NCI-H2196 (cell line): ENCODE data around the gene DSG3.

Source experiments
- DNase-seq: peaks from one replicate; lab custom pipeline; 2025; ENCODE audit not compliant: unreplicated experiment; lab: John Stamatoyannopoulos, UW

The DSG3 gene

GRCh38 chr18:31429623-31430022, 17.9 kb upstream of the DSG3 start:
- no peak for DNase-seq

- no peak for DNase-seq
These were observed 17.5 kb upstream of the DSG3 start for GRCh38 chr18:31430072-31430471.

GRCh38 chr18:31430554-31430953, 17.0 kb upstream of the DSG3 start:
- DNase-seq, result no peak

GRCh38 chr18:31432316-31432715, 15.2 kb upstream of the DSG3 start:
- DNase-seq, result no peak

GRCh38 chr18:31436825-31437224, 10.7 kb upstream of the DSG3 start:
- DNase-seq, result no peak

GRCh38 chr18:31438402-31438801, 9.1 kb upstream of the DSG3 start:
- no peak for DNase-seq

- no peak for DNase-seq
These were observed 7.7 kb upstream of the DSG3 start for GRCh38 chr18:31439807-31440325.

GRCh38 chr18:31440787-31441186, 6.8 kb upstream of the DSG3 start:
- no peak for DNase-seq

- no peak for DNase-seq
These were observed 6.0 kb upstream of the DSG3 start for GRCh38 chr18:31441493-31441892.

- no peak for DNase-seq
These were observed 3.4 kb upstream of the DSG3 start for GRCh38 chr18:31444142-31444541.

- DNase-seq, result no peak
These were observed 1.6 kb upstream of the DSG3 start for GRCh38 chr18:31445908-31446307.

GRCh38 chr18:31446854-31447253, 687 bp upstream of the DSG3 start:
- DNase-seq, result no peak

GRCh38 chr18:31450409-31450808, 2.9 kb downstream of the DSG3 start:
- DNase-seq, result no peak

GRCh38 chr18:31451625-31452024, 4.1 kb downstream of the DSG3 start:
- no peak for DNase-seq

- DNase-seq, result no peak
These were observed 6.6 kb downstream of the DSG3 start for GRCh38 chr18:31454066-31454708.

- DNase-seq, result no peak
These were observed 22.1 kb downstream of the DSG3 start for GRCh38 chr18:31469629-31470028.

GRCh38 chr18:31478688-31479087, 31.1 kb downstream of the DSG3 start:
- DNase-seq, result no peak

- DNase-seq, result no peak
These were observed 34.5 kb downstream of the DSG3 start for GRCh38 chr18:31482051-31482450.

- no peak for DNase-seq
These were observed 35.9 kb downstream of the DSG3 start for GRCh38 chr18:31483396-31483795.

GRCh38 chr18:31484461-31484860, 36.9 kb downstream of the DSG3 start:
- no peak for DNase-seq

GRCh38 chr18:31486165-31486564, 38.6 kb downstream of the DSG3 start:
- DNase-seq, result no peak

- no peak for DNase-seq
These were observed 39.9 kb downstream of the DSG3 start for GRCh38 chr18:31487246-31488015.

- no peak for DNase-seq
These were observed 41.8 kb downstream of the DSG3 start for GRCh38 chr18:31489311-31489710.
